Measurements from ENCODE around the gene TGM4. TPM values are rescaled to one million over a fixed set of nuclear protein-coding genes. Genes with fewer than 3 reads are reported as not detected.
"Not testable (repeated sequence)": the region's sequence is repeated elsewhere in the genome, so short reads cannot be mapped to it uniquely, and the experiment has no call there.

TGM4 gene
- total RNA-seq, 4 donors from 2014 or later, result not detected

- Histone ChIP-seq H3K9me3 (no peaks in the 10 kb centered on the region), H3K36me3 (peaks cover 0 to 36% of the 10 kb centered on the region in 2 donors), H3K4me1 (no peaks in the 10 kb centered on the region), H3K27ac (no peak overlapping the region), H3K4me3 (no peak overlapping the region), H3K27me3 (no peaks in the 10 kb centered on the region)
- ATAC-seq, result no peak
- in situ Hi-C loops (cut with MboI; ENCODE audit: low sequenced_read_pairs in 4 of 4) (no loop called here), intact Hi-C loops (cut with DNase I; ENCODE audit: low total_unique reads) (no loop called here)
- TF ChIP-seq POLR2A (IDR thresholded peaks at IDR 0.05) (no peak), CTCF (IDR thresholded peaks at IDR 0.05 in 4 of 5, conservative IDR thresholded peaks at IDR 0.05 in 1 of 5) (no peak)
- DNase-seq, result no peak
Observed at GRCh38 chr3:44942202-44942921, 68.0 kb downstream of the TGM4 start.

- Histone ChIP-seq H3K27ac (no peak overlapping the region), H3K27me3 (no peaks in the 10 kb centered on the region), H3K36me3 (peaks cover 0 to 14% of the 10 kb centered on the region in 2 donors), H3K4me3 (no peak overlapping the region), H3K9me3 (no peaks in the 10 kb centered on the region), H3K4me1 (no peaks in the 10 kb centered on the region)
- no peak for DNase-seq
- TF ChIP-seq POLR2A (IDR thresholded peaks at IDR 0.05) (no peak), CTCF (IDR thresholded peaks at IDR 0.05 in 4 of 5, conservative IDR thresholded peaks at IDR 0.05 in 1 of 5) (no peak)
- ATAC-seq, result no peak
- intact Hi-C loops (cut with DNase I; ENCODE audit: low total_unique reads) (no loop called here), in situ Hi-C loops (cut with MboI; ENCODE audit: low sequenced_read_pairs in 4 of 4) (no loop called here)
Observed at GRCh38 chr3:44948239-44948638, 73.8 kb downstream of the TGM4 start.

- H3K9me3 ChIP-seq; H3K36me3 ChIP-seq; ATAC-seq; in situ Hi-C loops (cut with MboI; ENCODE audit: low sequenced_read_pairs in 4 of 4); H3K27ac ChIP-seq; intact Hi-C loops (cut with DNase I; ENCODE audit: low total_unique reads); H3K4me3 ChIP-seq; H3K4me1 ChIP-seq; H3K27me3 ChIP-seq; DNase-seq: not testable (repeated sequence)
Observed at GRCh38 chr3:44949770-44950169, 75.4 kb downstream of the TGM4 start.

GRCh38 chr3:44950275-44950734 is 75.9 kb downstream of the TGM4 start:
- intact Hi-C loops (cut with DNase I; ENCODE audit: low total_unique reads) (no loop called here), in situ Hi-C loops (cut with MboI; ENCODE audit: low sequenced_read_pairs in 4 of 4) (no loop called here)
- DNase-seq (no peak), ATAC-seq (no peak)
- no peak overlapping the region for H3K4me3 ChIP-seq
- peaks cover 0 to 7% of the 10 kb centered on the region in 2 donors for H3K4me1 ChIP-seq
- no peaks in the 10 kb centered on the region for H3K9me3 ChIP-seq
- H3K36me3 ChIP-seq, result no peaks in the 10 kb centered on the region
- TF ChIP-seq POLR2A (IDR thresholded peaks at IDR 0.05) (no peak), CTCF (IDR thresholded peaks at IDR 0.05 in 4 of 5, conservative IDR thresholded peaks at IDR 0.05 in 1 of 5) (no peak)
- no peaks in the 10 kb centered on the region for H3K27me3 ChIP-seq
- no peak overlapping the region for H3K27ac ChIP-seq

GRCh38 chr3:44952689-44953088 is 78.3 kb downstream of the TGM4 start:
- Histone ChIP-seq H3K4me1 (peaks cover 0 to 17% of the 10 kb centered on the region in 2 donors), H3K4me3 (no peak overlapping the region), H3K36me3 (peaks cover 0 to 3% of the 10 kb centered on the region in 2 donors), H3K27ac (no peak overlapping the region), H3K9me3 (no peaks in the 10 kb centered on the region), H3K27me3 (no peaks in the 10 kb centered on the region)
- TF ChIP-seq POLR2A (IDR thresholded peaks at IDR 0.05) (no peak), CTCF (IDR thresholded peaks at IDR 0.05 in 4 of 5, conservative IDR thresholded peaks at IDR 0.05 in 1 of 5) (no peak)
- intact Hi-C loops (cut with DNase I; ENCODE audit: low total_unique reads) (no loop called here), in situ Hi-C loops (cut with MboI; ENCODE audit: low sequenced_read_pairs in 4 of 4) (no loop called here)
- ATAC-seq (no peak), DNase-seq (no peak)

All from gastrocnemius medialis (tissue), 4 donors.